Measurements from ENCODE around the gene SH3GL1.

SH3GL1 gene

DNA sequence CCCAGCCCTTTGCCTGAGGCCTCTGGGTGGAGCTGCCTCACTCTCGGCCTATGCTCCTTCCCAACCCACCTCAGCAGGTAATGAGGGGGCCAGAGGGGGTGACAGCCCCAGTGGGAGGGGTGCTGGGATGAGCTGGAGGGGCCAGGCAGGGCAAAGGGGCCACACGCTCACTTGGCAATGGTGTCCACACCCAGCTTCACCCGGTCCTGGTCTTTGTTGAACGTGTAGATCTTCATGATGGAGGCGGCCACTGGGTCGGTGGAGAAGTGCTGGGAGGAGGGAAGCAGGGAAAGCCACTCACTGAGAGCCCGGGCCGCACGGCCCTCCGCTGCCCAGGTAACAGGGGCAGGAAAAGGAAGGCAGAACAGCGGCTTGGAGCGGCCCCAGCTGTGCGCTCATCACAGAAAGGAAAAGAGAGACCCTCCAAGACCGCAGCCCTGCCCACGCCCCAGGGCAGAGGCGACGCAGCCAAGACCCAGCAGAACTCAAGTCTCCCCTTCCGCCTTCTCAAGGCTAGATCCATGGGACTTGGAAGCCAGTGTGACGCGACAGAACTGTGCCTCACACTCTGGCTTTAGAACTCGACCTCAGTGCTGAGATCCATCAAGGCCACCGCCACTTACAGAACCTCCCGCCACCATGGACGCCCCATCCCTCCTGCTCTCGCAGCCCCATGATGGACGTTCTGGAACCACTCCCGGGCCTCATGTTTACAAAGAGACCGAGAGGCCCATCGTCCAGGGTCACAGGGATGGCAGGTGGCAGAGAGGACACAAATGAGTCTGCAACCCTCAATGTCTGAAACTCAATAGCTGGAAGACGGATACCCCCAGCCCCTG lies 48.0 kb upstream of the SH3GL1 start:
- DNase-seq, result no peak
- H2BK15ac ChIP-seq (ENCODE audit: low read depth, poor library complexity, severe bottlenecking), result no peak overlapping the region
- no peak overlapping the region for H3K4me2 ChIP-seq (ENCODE audit: low read length, poor library complexity, severe bottlenecking)
- no peaks in the 10 kb centered on the region for H3K9me3 ChIP-seq (ENCODE audit: control insufficient read depth, low read length)
- no peak overlapping the region for H2AFZ ChIP-seq (ENCODE audit: low read depth, low read length)
- no peak overlapping the region for H4K8ac ChIP-seq (ENCODE audit: low read length)
- H3K23ac ChIP-seq (ENCODE audit: low read length in 2 of 2), result no peak overlapping the region
- H2BK120ac ChIP-seq (ENCODE audit: low read depth, low read length), result no peak overlapping the region
- no peak overlapping the region for H2AK5ac ChIP-seq (ENCODE audit: low read length, severe bottlenecking)
- H3K18ac ChIP-seq (ENCODE audit: low read depth in 1 of 2, low read length in 2 of 2), result no peak overlapping the region
- no peak overlapping the region for H3K4me3 ChIP-seq (ENCODE audit: insufficient read depth in 1 of 2, low read depth in 1 of 2, low read length in 2 of 2)
- no peak overlapping the region for H4K91ac ChIP-seq (ENCODE audit: low read length)
- H3K9ac ChIP-seq (ENCODE audit: low read length), result no peak overlapping the region
- no peak overlapping the region for H2BK5ac ChIP-seq (ENCODE audit: low read depth, low read length, poor library complexity, severe bottlenecking)
- no peak overlapping the region for H3K4ac ChIP-seq (ENCODE audit: low read depth in 1 of 2, low read length in 2 of 2)
- H3K79me1 ChIP-seq (replicated peaks; ENCODE audit: low read length, poor library complexity, severe bottlenecking), result peaks cover 45% of the 10 kb centered on the region
- no peaks in the 10 kb centered on the region for H3K27me3 ChIP-seq (ENCODE audit: control insufficient read depth in 1 of 2, insufficient read depth in 1 of 2, low read length in 2 of 2)
- peaks cover 90 to 96% of the 10 kb centered on the region in 2 experiments for H3K36me3 ChIP-seq (ENCODE audit: control insufficient read depth in 1 of 2, insufficient read depth in 2 of 2, low read depth in 1 of 2, low read length in 2 of 2)
- H3K14ac ChIP-seq (ENCODE audit: low read length in 2 of 2), result no peak overlapping the region
- 93% methylated on average over 29 of the region's 30 CpGs for WGBS
- H3K4me1 ChIP-seq (ENCODE audit: control insufficient read depth, insufficient read depth, low read depth, low read length), result no peaks in the 10 kb centered on the region
- H2BK12ac ChIP-seq (ENCODE audit: low read length in 2 of 2), result no peak overlapping the region
- no peak overlapping the region for H3K27ac ChIP-seq (ENCODE audit: low read length, poor library complexity, severe bottlenecking)

DNA sequence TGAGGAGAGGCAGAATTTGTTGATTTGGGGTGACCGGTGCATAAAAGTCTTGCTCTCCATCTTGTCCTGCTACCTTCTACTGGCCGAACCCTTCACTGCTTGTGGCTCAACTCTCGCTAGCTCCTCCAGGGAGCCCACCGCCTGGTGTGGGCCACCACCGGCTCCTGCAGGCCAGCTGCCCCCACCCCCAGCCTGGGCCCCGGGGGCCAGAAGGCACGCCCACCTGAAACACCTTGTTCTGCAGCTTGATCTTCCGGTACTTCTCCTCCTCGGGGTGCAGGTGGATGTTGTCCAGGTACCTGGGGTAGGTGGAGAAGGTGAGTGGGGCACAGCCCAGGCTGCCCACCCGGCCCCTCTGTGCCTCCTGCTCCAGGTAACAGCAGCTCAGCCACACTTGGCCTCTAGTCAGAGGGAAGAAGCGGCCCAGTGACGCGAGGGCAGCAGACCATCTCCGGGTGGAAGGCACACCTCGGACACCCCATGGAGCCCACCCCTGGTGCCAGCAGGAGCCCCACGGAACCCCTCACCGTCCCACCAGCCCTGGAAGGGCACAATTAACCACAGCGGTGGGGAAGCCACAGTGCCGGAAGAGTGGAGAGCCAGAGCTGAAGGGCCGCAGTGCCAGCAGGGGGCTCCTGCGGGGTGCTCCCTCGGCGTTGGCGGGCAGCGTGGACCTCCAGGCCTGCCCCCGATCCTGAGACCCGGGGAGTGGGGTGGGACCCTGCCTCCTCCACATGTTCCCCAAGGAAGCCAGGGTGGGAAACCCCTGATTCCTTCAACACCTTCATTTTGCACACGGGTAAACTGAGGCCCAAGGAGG lies 47.2 kb upstream of the SH3GL1 start:
- no peaks in the 10 kb centered on the region for H3K9me3 ChIP-seq (ENCODE audit: control insufficient read depth, low read length)
- no peak overlapping the region for H2BK15ac ChIP-seq (ENCODE audit: low read depth, poor library complexity, severe bottlenecking)
- H3K4me1 ChIP-seq (ENCODE audit: control insufficient read depth, insufficient read depth, low read depth, low read length), result no peaks in the 10 kb centered on the region
- H3K79me1 ChIP-seq (replicated peaks; ENCODE audit: low read length, poor library complexity, severe bottlenecking), result peaks cover 38% of the 10 kb centered on the region
- no peak for DNase-seq
- H4K91ac ChIP-seq (ENCODE audit: low read length), result no peak overlapping the region
- H2AFZ ChIP-seq (ENCODE audit: low read depth, low read length), result no peak overlapping the region
- H2BK120ac ChIP-seq (ENCODE audit: low read depth, low read length), result no peak overlapping the region
- no peak overlapping the region for H3K18ac ChIP-seq (ENCODE audit: low read depth in 1 of 2, low read length in 2 of 2)
- H3K9ac ChIP-seq (ENCODE audit: low read length), result no peak overlapping the region
- 94% methylated on average over 27 of the region's 28 CpGs for WGBS
- H2BK5ac ChIP-seq (ENCODE audit: low read depth, low read length, poor library complexity, severe bottlenecking), result no peak overlapping the region
- no peak overlapping the region for H3K14ac ChIP-seq (ENCODE audit: low read length in 2 of 2)
- no peak overlapping the region for H2AK5ac ChIP-seq (ENCODE audit: low read length, severe bottlenecking)
- no peak overlapping the region for H2BK12ac ChIP-seq (ENCODE audit: low read length in 2 of 2)
- H3K4me3 ChIP-seq (ENCODE audit: insufficient read depth in 1 of 2, low read depth in 1 of 2, low read length in 2 of 2), result no peak overlapping the region
- no peak overlapping the region for H3K4me2 ChIP-seq (ENCODE audit: low read length, poor library complexity, severe bottlenecking)
- no peaks in the 10 kb centered on the region for H3K27me3 ChIP-seq (ENCODE audit: control insufficient read depth in 1 of 2, insufficient read depth in 1 of 2, low read length in 2 of 2)
- no peak overlapping the region for H4K8ac ChIP-seq (ENCODE audit: low read length)
- no peak overlapping the region for H3K4ac ChIP-seq (ENCODE audit: low read depth in 1 of 2, low read length in 2 of 2)
- H3K27ac ChIP-seq (ENCODE audit: low read length, poor library complexity, severe bottlenecking), result no peak overlapping the region
- H3K36me3 ChIP-seq (ENCODE audit: control insufficient read depth in 1 of 2, insufficient read depth in 2 of 2, low read depth in 1 of 2, low read length in 2 of 2), result peaks cover 82 to 94% of the 10 kb centered on the region in 2 experiments
- H3K23ac ChIP-seq (ENCODE audit: low read length in 2 of 2), result no peak overlapping the region

DNA sequence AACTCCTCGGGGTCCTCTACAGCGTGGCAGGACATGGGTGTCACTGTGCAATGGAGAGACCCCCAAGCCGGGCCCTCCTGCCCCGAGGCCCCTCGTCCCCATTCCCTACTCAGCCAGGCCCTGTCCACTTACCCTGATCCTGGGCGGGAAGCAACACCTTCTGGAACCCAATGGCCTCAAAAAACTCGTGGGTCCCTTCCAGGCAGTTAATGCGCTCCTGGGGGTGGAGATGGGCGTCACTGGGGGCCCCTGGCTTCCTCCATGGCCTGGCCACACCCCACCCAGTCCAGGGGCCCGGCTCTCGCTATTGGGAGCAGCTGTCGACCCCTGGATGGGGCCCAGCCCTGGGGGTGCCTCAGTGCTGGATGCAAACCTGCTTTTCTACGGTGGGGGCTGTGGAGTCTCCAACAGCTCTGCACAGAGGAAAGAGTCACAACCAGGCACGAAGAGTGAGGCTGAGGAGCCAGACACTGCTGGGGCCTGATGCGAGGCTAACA lies 46.4 kb upstream of the SH3GL1 start:
- whole genome bisulfite sequencing, result 92% methylated on average over 15 of the region's 15 CpGs
- no peaks in the 10 kb centered on the region for H3K27me3 ChIP-seq (ENCODE audit: control insufficient read depth in 1 of 2, insufficient read depth in 1 of 2, low read length in 2 of 2)

More for the DNA sequence above, 46.4 kb upstream of the SH3GL1 start:
- H3K14ac ChIP-seq (ENCODE audit: low read length in 2 of 2), result no peak overlapping the region
- no peak overlapping the region for H4K8ac ChIP-seq (ENCODE audit: low read length)
- H2BK12ac ChIP-seq (ENCODE audit: low read length in 2 of 2), result no peak overlapping the region
- no peak overlapping the region for H2AK5ac ChIP-seq (ENCODE audit: low read length, severe bottlenecking)
- H2BK5ac ChIP-seq (ENCODE audit: low read depth, low read length, poor library complexity, severe bottlenecking), result no peak overlapping the region
- H2AFZ ChIP-seq (ENCODE audit: low read depth, low read length), result no peak overlapping the region
- H3K36me3 ChIP-seq (ENCODE audit: control insufficient read depth in 1 of 2, insufficient read depth in 2 of 2, low read depth in 1 of 2, low read length in 2 of 2), result peaks cover 74 to 92% of the 10 kb centered on the region in 2 experiments
- H3K23ac ChIP-seq (ENCODE audit: low read length in 2 of 2), result no peak overlapping the region
- H3K18ac ChIP-seq (ENCODE audit: low read depth in 1 of 2, low read length in 2 of 2), result no peak overlapping the region
- peaks cover 32% of the 10 kb centered on the region for H3K79me1 ChIP-seq (replicated peaks; ENCODE audit: low read length, poor library complexity, severe bottlenecking)
- no peaks in the 10 kb centered on the region for H3K9me3 ChIP-seq (ENCODE audit: control insufficient read depth, low read length)
- H3K4ac ChIP-seq (ENCODE audit: low read depth in 1 of 2, low read length in 2 of 2), result no peak overlapping the region
- H3K4me2 ChIP-seq (ENCODE audit: low read length, poor library complexity, severe bottlenecking), result no peak overlapping the region
- DNase-seq, result no peak
- H3K27ac ChIP-seq (ENCODE audit: low read length, poor library complexity, severe bottlenecking), result no peak overlapping the region
- no peak overlapping the region for H2BK15ac ChIP-seq (ENCODE audit: low read depth, poor library complexity, severe bottlenecking)
- H3K9ac ChIP-seq (ENCODE audit: low read length), result no peak overlapping the region
- no peaks in the 10 kb centered on the region for H3K4me1 ChIP-seq (ENCODE audit: control insufficient read depth, insufficient read depth, low read depth, low read length)
- H4K91ac ChIP-seq (ENCODE audit: low read length), result no peak overlapping the region
- no peak overlapping the region for H3K4me3 ChIP-seq (ENCODE audit: insufficient read depth in 1 of 2, low read depth in 1 of 2, low read length in 2 of 2)
- H2BK120ac ChIP-seq (ENCODE audit: low read depth, low read length), result no peak overlapping the region

Measured in mesenchymal stem cell (in vitro differentiated cells and primary cell).